Measurements from ENCODE around the gene DUSP3. TPM values are rescaled to one million over a fixed set of nuclear protein-coding genes. Genes with fewer than 3 reads are reported as not detected.

The DUSP3 gene
- total RNA-seq, 4 donors from 2014 or later = 33.7 to 58.4 (median 36.8) TPM

GRCh38 chr17:43789482-43789881 is 10.7 kb upstream of the DUSP3 start:
- intact Hi-C loops (cut with DNase I) = loop anchor here (5.0 kb wide), 1 partner anchor 58 kb away; the partner anchor contains the start of gene CD300LG
- Histone ChIP-seq H3K4me1 (peaks cover 0 to 21% (median 12%) of the 10 kb centered on the region in 3 donors), H3K27ac (no peak overlapping the region), H3K9me3 (no peaks in the 10 kb centered on the region), H3K27me3 (no peaks in the 10 kb centered on the region), H3K36me3 (no peaks in the 10 kb centered on the region), H3K4me3 (no peak overlapping the region)
- no peak for DNase-seq
- 89 to 95% methylated on average over 1 of the region's 1 CpG for WGBS, 2 donors
- TF ChIP-seq, protein P1, sequence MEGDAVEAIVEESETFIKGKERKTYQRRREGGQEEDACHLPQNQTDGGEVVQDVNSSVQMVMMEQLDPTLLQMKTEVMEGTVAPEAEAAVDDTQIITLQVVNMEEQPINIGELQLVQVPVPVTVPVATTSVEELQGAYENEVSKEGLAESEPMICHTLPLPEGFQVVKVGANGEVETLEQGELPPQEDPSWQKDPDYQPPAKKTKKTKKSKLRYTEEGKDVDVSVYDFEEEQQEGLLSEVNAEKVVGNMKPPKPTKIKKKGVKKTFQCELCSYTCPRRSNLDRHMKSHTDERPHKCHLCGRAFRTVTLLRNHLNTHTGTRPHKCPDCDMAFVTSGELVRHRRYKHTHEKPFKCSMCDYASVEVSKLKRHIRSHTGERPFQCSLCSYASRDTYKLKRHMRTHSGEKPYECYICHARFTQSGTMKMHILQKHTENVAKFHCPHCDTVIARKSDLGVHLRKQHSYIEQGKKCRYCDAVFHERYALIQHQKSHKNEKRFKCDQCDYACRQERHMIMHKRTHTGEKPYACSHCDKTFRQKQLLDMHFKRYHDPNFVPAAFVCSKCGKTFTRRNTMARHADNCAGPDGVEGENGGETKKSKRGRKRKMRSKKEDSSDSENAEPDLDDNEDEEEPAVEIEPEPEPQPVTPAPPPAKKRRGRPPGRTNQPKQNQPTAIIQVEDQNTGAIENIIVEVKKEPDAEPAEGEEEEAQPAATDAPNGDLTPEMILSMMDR (IDR thresholded peaks at IDR 0.05) = no peak
- TF ChIP-seq POLR2A (IDR thresholded peaks at IDR 0.05) = no peak

DNA sequence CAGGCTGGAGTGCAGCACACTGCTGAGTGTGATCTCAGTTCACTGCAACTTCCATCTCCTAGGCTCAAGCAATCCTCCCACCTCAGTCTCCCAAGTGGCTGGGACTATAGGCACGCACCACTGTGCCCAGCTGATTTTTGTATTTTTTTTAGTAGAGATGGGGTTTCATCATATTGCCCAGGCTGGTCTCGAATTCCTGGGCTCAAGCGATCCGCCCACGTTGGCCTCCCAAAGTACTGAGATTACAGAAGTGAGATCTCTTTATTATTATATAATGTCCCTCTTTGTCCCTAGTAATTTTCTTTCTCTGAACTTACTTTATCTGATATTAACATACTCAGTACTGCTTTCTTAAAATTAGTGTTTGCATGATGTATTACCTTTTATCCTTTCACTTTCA is 9.8 kb upstream of the DUSP3 start:
- peaks cover 0 to 21% (median 12%) of the 10 kb centered on the region in 3 donors for H3K4me1 ChIP-seq
- no peak overlapping the region for H3K4me3 ChIP-seq
- no peaks in the 10 kb centered on the region for H3K9me3 ChIP-seq
- WGBS, 2 donors = 63 to 80% methylated on average over 5 of the region's 5 CpGs
- TF ChIP-seq POLR2A (IDR thresholded peaks at IDR 0.05) = no peak
- TF ChIP-seq, protein P1 (IDR thresholded peaks at IDR 0.05) = no peak
- H3K27ac ChIP-seq = no peak overlapping the region
- H3K27me3 ChIP-seq = no peaks in the 10 kb centered on the region
- no peak for DNase-seq
- no peaks in the 10 kb centered on the region for H3K36me3 ChIP-seq
- intact Hi-C loops (cut with DNase I) = loop anchor here (5.0 kb wide), 1 partner anchor 59 kb away; the partner anchor contains the start of gene CD300LG

DNA sequence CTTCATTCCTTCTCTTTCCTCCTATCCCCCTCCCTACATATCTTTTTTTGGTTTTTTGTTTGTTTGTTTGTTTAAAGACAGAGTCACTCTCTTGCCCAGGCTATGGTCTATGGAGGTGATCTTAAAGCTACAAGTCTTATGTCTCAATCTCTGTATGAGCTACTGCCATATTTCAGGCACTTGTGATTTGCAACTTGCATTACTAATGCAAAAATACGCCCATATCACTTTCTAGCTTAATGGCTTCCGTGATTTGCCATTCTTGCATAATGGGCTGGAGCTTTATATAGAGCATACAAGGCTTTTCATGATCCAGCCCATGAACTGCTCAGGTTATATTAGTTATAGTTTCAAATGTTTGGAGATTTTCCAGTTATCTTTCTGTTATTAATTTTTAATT is 9.0 kb upstream of the DUSP3 start:
- Histone ChIP-seq H3K36me3 (no peaks in the 10 kb centered on the region), H3K9me3 (no peaks in the 10 kb centered on the region), H3K27me3 (peaks cover 0 to 3% (median 0%) of the 10 kb centered on the region in 4 donors), H3K4me3 (no peak overlapping the region), H3K27ac (no peak overlapping the region), H3K4me1 (peaks cover 0 to 21% (median 12%) of the 10 kb centered on the region in 3 donors)
- TF ChIP-seq, protein P1 (IDR thresholded peaks at IDR 0.05) = no peak
- no peak for TF ChIP-seq POLR2A (IDR thresholded peaks at IDR 0.05)
- 60 to 61% methylated on average over 2 of the region's 2 CpGs for WGBS, 2 donors
- no peak for DNase-seq
- intact Hi-C loops (cut with DNase I) = loop anchor here (5.0 kb wide), 1 partner anchor 60 kb away; the partner anchor contains the start of gene CD300LG

DNA sequence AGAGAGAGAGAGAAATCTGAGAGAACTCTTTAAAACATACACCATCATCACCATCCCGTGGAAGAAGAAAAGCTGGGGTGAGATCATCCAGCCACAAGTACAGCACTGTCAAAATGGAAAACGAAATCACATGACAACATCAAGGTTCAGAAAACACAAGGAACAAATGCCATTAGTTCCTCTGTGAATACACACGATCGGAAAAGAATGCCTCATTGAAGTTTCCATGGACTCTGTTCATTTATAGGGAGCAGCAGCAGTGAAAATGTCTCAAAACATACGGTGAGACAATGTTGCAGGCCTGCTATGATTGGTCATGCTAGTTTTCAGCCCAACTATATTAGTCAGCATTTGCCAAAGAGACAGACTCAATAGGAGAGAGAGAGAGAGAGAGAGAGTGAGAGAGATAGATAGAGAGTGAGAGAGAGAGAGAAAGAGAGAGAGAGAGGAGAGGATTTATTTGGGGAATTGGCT is 5.9 kb upstream of the DUSP3 start:
- TF ChIP-seq, protein P1 (IDR thresholded peaks at IDR 0.05) = no peak
- TF ChIP-seq POLR2A (IDR thresholded peaks at IDR 0.05) = no peak
- H3K36me3 ChIP-seq = no peaks in the 10 kb centered on the region
- DNase-seq = no peak
- H3K4me3 ChIP-seq = no peak overlapping the region
- H3K4me1 ChIP-seq = peaks cover 0 to 7% (median 0%) of the 10 kb centered on the region in 3 donors
- H3K9me3 ChIP-seq = no peaks in the 10 kb centered on the region
- no peak overlapping the region for H3K27ac ChIP-seq
- 63 to 65% methylated on average over 5 of the region's 5 CpGs for WGBS, 2 donors
- H3K27me3 ChIP-seq = peaks cover 0 to 10% (median 0%) of the 10 kb centered on the region in 4 donors
- intact Hi-C loops (cut with DNase I) = loop anchor here (5.0 kb wide), 2 partner anchors 53 to 63 kb away; partner anchors contain the start of gene CD300LG

GRCh38 chr17:43784068-43784467 is 5.3 kb upstream of the DUSP3 start:
- TF ChIP-seq POLR2A (IDR thresholded peaks at IDR 0.05) = no peak
- TF ChIP-seq, protein P1 (IDR thresholded peaks at IDR 0.05) = no peak
- no peaks in the 10 kb centered on the region for H3K9me3 ChIP-seq
- H3K4me3 ChIP-seq = no peak overlapping the region
- H3K27me3 ChIP-seq = peaks cover 0 to 15% (median 0%) of the 10 kb centered on the region in 4 donors
- no peaks in the 10 kb centered on the region for H3K36me3 ChIP-seq
- 38 to 53% methylated on average over 2 of the region's 2 CpGs for WGBS, 2 donors
- H3K4me1 ChIP-seq = peaks cover 0 to 13% (median 5%) of the 10 kb centered on the region in 3 donors
- intact Hi-C loops (cut with DNase I) = loop anchor here (5.0 kb wide), 1 partner anchor 53 kb away; no protein-coding TSS in a partner anchor
- H3K27ac ChIP-seq = no peak overlapping the region
- DNase-seq = no peak

Measured in esophagus squamous epithelium (tissue), 5 donors.